ENCODE measurements around the gene ANO9. TPM values are rescaled to one million over a fixed set of nuclear protein-coding genes. Genes with fewer than 3 reads are reported as not detected.

ANO9 gene
- total RNA-seq, 1 experiment from 2014 or later, result 16.6 TPM

GRCh38 chr11:473415-473814 lies 31.6 kb upstream of the ANO9 start:
- H3K9me3 ChIP-seq (ENCODE audit: low read length), result no peaks in the 10 kb centered on the region
- CTCF ChIA-PET, result no interaction called here
- TF ChIP-seq EZH2 (IDR thresholded peaks at IDR 0.05; ENCODE audit: low read length, unreplicated experiment) (no peak), CTCF (conservative IDR thresholded peaks at IDR 0.05; ENCODE audit: low read depth, low read length) (no peak), EZH2phosphoT487 (IDR thresholded peaks at IDR 0.05; ENCODE audit: borderline replicate concordance, low read length) (no peak)
- H3K4me3 ChIP-seq (ENCODE audit: low read length), result no peak overlapping the region
- H3K9ac ChIP-seq (ENCODE audit: low read length), result no peak overlapping the region
- no peaks in the 10 kb centered on the region for H3K9me2 ChIP-seq (replicated peaks; ENCODE audit: low read length)
- intact Hi-C loops (cut with micrococcal nuclease), result no loop called here
- ATAC-seq, result no peak
- no peak overlapping the region for H3K4me2 ChIP-seq (ENCODE audit: low read length)
- no peaks in the 10 kb centered on the region for H3K36me3 ChIP-seq (ENCODE audit: low read depth, low read length)
- H3K27me3 ChIP-seq (ENCODE audit: low read length), result no peaks in the 10 kb centered on the region
- BruUV-seq (replicated peaks), result no TSS peak
- peaks cover 7% of the 10 kb centered on the region; the same call in 1 of the 2 replicates for H3K4me1 ChIP-seq (ENCODE audit: insufficient read depth, low read length)
- H3K27ac ChIP-seq (ENCODE audit: low read length), result no peak overlapping the region
- DNase-seq, result no peak
- H3K79me2 ChIP-seq (ENCODE audit: low read length), result 0 out of 2 replicates have a peak, but pooled peaks cover 4% of the 10 kb centered on the region
- H2AFZ ChIP-seq (ENCODE audit: low read length), result no peak overlapping the region
- no peaks in the 10 kb centered on the region for H4K20me1 ChIP-seq (ENCODE audit: low read length)
- H3F3A ChIP-seq (ENCODE audit: low read length, unreplicated experiment), result no peaks in the 10 kb centered on the region
- POLR2A ChIA-PET (ENCODE audit: unreplicated experiment), result no interaction called here

DNA sequence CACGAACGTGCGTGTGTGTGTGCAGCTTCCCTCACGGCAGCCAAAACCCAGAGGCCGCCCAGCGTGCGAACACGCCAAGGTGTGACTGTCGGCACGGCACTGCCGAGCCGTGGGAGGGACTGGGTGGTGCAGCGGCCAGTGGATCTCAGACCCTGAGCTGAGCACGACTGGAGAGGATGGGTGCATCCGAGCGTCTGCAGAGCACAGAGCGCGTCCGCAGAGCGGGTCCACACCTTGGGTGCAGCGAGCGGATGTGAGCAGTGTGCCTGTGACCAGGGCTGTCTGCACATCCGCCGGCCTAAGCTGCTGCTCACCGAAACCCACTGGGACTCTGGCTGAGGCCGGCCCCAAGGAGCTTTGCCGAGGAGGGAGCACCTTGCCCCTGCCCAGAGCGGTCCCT lies 31.0 kb upstream of the ANO9 start:
- Histone ChIP-seq H3K36me3 (ENCODE audit: low read depth, low read length) (no peaks in the 10 kb centered on the region), H3K4me1 (ENCODE audit: insufficient read depth, low read length) (peaks cover 7% of the 10 kb centered on the region; the same call in 1 of the 2 replicates), H3K9me2 (replicated peaks; ENCODE audit: low read length) (no peaks in the 10 kb centered on the region), H3K4me3 (ENCODE audit: low read length) (no peak overlapping the region), H3F3A (ENCODE audit: low read length, unreplicated experiment) (no peaks in the 10 kb centered on the region), H2AFZ (ENCODE audit: low read length) (no peak overlapping the region), H3K27me3 (ENCODE audit: low read length) (no peaks in the 10 kb centered on the region), H3K9me3 (ENCODE audit: low read length) (no peaks in the 10 kb centered on the region), H4K20me1 (ENCODE audit: low read length) (no peaks in the 10 kb centered on the region), H3K79me2 (ENCODE audit: low read length) (0 out of 2 replicates have a peak, but pooled peaks cover 4% of the 10 kb centered on the region), H3K27ac (ENCODE audit: low read length) (no peak overlapping the region), H3K4me2 (ENCODE audit: low read length) (no peak overlapping the region), H3K9ac (ENCODE audit: low read length) (no peak overlapping the region)
- no peak for DNase-seq
- CTCF ChIA-PET, result no interaction called here
- POLR2A ChIA-PET (ENCODE audit: unreplicated experiment), result no interaction called here
- ATAC-seq, result no peak
- TF ChIP-seq CTCF (conservative IDR thresholded peaks at IDR 0.05; ENCODE audit: low read depth, low read length) (no peak), EZH2phosphoT487 (IDR thresholded peaks at IDR 0.05; ENCODE audit: borderline replicate concordance, low read length) (no peak), EZH2 (IDR thresholded peaks at IDR 0.05; ENCODE audit: low read length, unreplicated experiment) (no peak)
- intact Hi-C loops (cut with micrococcal nuclease), result no loop called here
- BruUV-seq (replicated peaks), result no TSS peak

DNA sequence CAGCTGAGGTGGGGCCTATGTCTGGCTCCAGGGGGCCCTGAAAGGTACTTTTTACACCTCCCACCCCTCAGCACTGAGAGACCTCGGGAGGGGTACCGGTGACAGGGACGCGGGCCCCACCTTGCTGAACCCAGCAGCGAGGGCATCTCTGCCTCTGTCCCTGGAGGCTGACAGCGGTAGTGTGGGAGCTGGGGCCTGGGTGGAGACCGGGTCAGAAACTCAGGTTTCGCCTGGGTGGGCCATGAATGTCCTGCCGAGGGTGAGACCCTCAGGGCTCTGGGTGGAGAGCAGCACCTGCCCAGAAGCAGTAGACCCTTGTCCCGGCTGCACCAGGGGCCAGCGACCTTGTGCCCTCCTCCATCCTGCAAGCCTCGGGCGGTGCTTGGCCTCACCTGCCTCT lies 30.5 kb upstream of the ANO9 start:
- no peaks in the 10 kb centered on the region for H3K9me2 ChIP-seq (replicated peaks; ENCODE audit: low read length)
- H2AFZ ChIP-seq (ENCODE audit: low read length), result no peak overlapping the region
- intact Hi-C loops (cut with micrococcal nuclease), result no loop called here
- H3F3A ChIP-seq (ENCODE audit: low read length, unreplicated experiment), result no peaks in the 10 kb centered on the region
- H3K27ac ChIP-seq (ENCODE audit: low read length), result no peak overlapping the region
- H3K4me1 ChIP-seq (ENCODE audit: insufficient read depth, low read length), result peaks cover 7% of the 10 kb centered on the region; the same call in 1 of the 2 replicates
- TF ChIP-seq CTCF (conservative IDR thresholded peaks at IDR 0.05; ENCODE audit: low read depth, low read length), result no peak
- no peak for TF ChIP-seq EZH2phosphoT487 (IDR thresholded peaks at IDR 0.05; ENCODE audit: borderline replicate concordance, low read length)
- TF ChIP-seq EZH2 (IDR thresholded peaks at IDR 0.05; ENCODE audit: low read length, unreplicated experiment), result no peak
- no TSS peak for BruUV-seq (replicated peaks)
- ChIA-PET CTCF (no interaction called here), POLR2A (ENCODE audit: unreplicated experiment) (no interaction called here)
- DNase-seq, result no peak
- H3K79me2 ChIP-seq (ENCODE audit: low read length), result 0 out of 2 replicates have a peak, but pooled peaks cover 4% of the 10 kb centered on the region
- no peak overlapping the region for H3K4me3 ChIP-seq (ENCODE audit: low read length)
- no peak overlapping the region for H3K4me2 ChIP-seq (ENCODE audit: low read length)
- H4K20me1 ChIP-seq (ENCODE audit: low read length), result no peaks in the 10 kb centered on the region
- H3K36me3 ChIP-seq (ENCODE audit: low read depth, low read length), result no peaks in the 10 kb centered on the region
- ATAC-seq, result no peak
- no peak overlapping the region for H3K9ac ChIP-seq (ENCODE audit: low read length)
- H3K27me3 ChIP-seq (ENCODE audit: low read length), result no peaks in the 10 kb centered on the region
- H3K9me3 ChIP-seq (ENCODE audit: low read length), result no peaks in the 10 kb centered on the region
